HEK293 (cell line): Measurements from ENCODE around the gene ZBTB22.

ENCODE experiments used
- BCL11B ChIP-seq: fragments of 450-650 bp; formaldehyde crosslinking; IDR thresholded peaks from 2 replicates; pipeline ENCODE4 v1.5.1; 2016; ENCODE audit warnings: low read depth, missing biosample characterization, missing genetic modification characterization
- KLF1 ChIP-seq: fragments of 450-650 bp; formaldehyde crosslinking; IDR thresholded peaks from 2 replicates; pipeline ENCODE4 v1.5.1; 2016; ENCODE audit warnings: missing biosample characterization, missing genetic modification characterization
- TRIM28 ChIP-seq: IDR thresholded peaks from 2 replicates; pipeline ENCODE4 v1.6.1; 2011; ENCODE audit warnings: low read length, control low read depth, borderline replicate concordance
- ZFP69B ChIP-seq: fragments of 450-650 bp; formaldehyde crosslinking; IDR thresholded peaks from 2 replicates; pipeline ENCODE4 v1.5.1; 2016; ENCODE audit warnings: missing biosample characterization, missing genetic modification characterization
- ZNF169 ChIP-seq: fragments of 450-650 bp; formaldehyde crosslinking; IDR thresholded peaks from 2 replicates; pipeline ENCODE4 v1.5.1; 2016; ENCODE audit warnings: missing biosample characterization, missing genetic modification characterization
- ZNF174 ChIP-seq: fragments of 450-650 bp; formaldehyde crosslinking; IDR thresholded peaks from 2 replicates; pipeline ENCODE4 v1.5.0; 2017; ENCODE audit warnings: missing biosample characterization, mild to moderate bottlenecking, missing genetic modification characterization
- ZNF239 ChIP-seq: fragments of 450-650 bp; formaldehyde crosslinking; IDR thresholded peaks from 2 replicates; pipeline ENCODE4 v1.5.1; 2016; ENCODE audit warnings: missing biosample characterization, missing genetic modification characterization
- ZNF24 ChIP-seq: fragments of 450-650 bp; formaldehyde crosslinking; IDR thresholded peaks from 2 replicates; pipeline ENCODE4 v1.5.1; 2016; ENCODE audit warnings: missing biosample characterization, missing genetic modification characterization
- ZNF341 ChIP-seq: fragments of 450-650 bp; formaldehyde crosslinking; IDR thresholded peaks from 2 replicates; pipeline ENCODE4; 2016; ENCODE audit warnings: low read depth, missing biosample characterization, missing genetic modification characterization
- ZNF555 ChIP-seq: fragments of 450-650 bp; formaldehyde crosslinking; conservative IDR thresholded peaks from 2 replicates; pipeline ENCODE4 v1.5.1; 2017; ENCODE audit warnings: missing biosample characterization, mild to moderate bottlenecking, missing genetic modification characterization, inconsistent platforms
- ZNF561 ChIP-seq: fragments of 450-650 bp; IDR thresholded peaks from 2 replicates; pipeline ENCODE4 v1.5.1; 2018; ENCODE audit warnings: missing biosample characterization, missing genetic modification characterization, borderline replicate concordance
- ZNF596 ChIP-seq: fragments of 450-650 bp; IDR thresholded peaks from 2 replicates; pipeline ENCODE4 v1.5.0; 2018; ENCODE audit warnings: missing biosample characterization, mild to moderate bottlenecking, missing genetic modification characterization, moderate library complexity
- ZNF660 ChIP-seq: fragments of 450-650 bp; IDR thresholded peaks from 2 replicates; pipeline ENCODE4 v1.5.1; 2018; ENCODE audit warnings: missing biosample characterization, mild to moderate bottlenecking, missing genetic modification characterization
- ZNF830 ChIP-seq: fragments of 450-650 bp; IDR thresholded peaks from 2 replicates; pipeline ENCODE4 v1.5.0; 2018; ENCODE audit warnings: missing biosample characterization, missing genetic modification characterization, low read depth, mild to moderate bottlenecking, moderate library complexity
- TF ChIP-seq, protein P1 (sequence below): IDR thresholded peaks from 2 replicates; pipeline ENCODE4 v1.6.1; 2011; ENCODE audit warnings: mild to moderate bottlenecking, low read depth, low read length, borderline replicate concordance
- TF ChIP-seq, protein P2 (sequence below): fragments of 450-650 bp; formaldehyde crosslinking; IDR thresholded peaks from 2 replicates; pipeline ENCODE4 v1.5.1; 2016; ENCODE audit warnings: missing biosample characterization, missing genetic modification characterization
- TF ChIP-seq, protein P3 (sequence below): fragments of 450-650 bp; formaldehyde crosslinking; optimal IDR thresholded peaks from 2 replicates; pipeline ENCODE3; 2016; ENCODE audit warnings: missing biosample characterization, mild to moderate bottlenecking, missing genetic modification characterization
- TF ChIP-seq, protein P4 (sequence below): fragments of 450-650 bp; formaldehyde crosslinking; IDR thresholded peaks from 2 replicates; pipeline ENCODE4 v1.5.1; 2016; ENCODE audit warnings: missing biosample characterization, missing genetic modification characterization, borderline replicate concordance

ZBTB22 gene

DNA sequence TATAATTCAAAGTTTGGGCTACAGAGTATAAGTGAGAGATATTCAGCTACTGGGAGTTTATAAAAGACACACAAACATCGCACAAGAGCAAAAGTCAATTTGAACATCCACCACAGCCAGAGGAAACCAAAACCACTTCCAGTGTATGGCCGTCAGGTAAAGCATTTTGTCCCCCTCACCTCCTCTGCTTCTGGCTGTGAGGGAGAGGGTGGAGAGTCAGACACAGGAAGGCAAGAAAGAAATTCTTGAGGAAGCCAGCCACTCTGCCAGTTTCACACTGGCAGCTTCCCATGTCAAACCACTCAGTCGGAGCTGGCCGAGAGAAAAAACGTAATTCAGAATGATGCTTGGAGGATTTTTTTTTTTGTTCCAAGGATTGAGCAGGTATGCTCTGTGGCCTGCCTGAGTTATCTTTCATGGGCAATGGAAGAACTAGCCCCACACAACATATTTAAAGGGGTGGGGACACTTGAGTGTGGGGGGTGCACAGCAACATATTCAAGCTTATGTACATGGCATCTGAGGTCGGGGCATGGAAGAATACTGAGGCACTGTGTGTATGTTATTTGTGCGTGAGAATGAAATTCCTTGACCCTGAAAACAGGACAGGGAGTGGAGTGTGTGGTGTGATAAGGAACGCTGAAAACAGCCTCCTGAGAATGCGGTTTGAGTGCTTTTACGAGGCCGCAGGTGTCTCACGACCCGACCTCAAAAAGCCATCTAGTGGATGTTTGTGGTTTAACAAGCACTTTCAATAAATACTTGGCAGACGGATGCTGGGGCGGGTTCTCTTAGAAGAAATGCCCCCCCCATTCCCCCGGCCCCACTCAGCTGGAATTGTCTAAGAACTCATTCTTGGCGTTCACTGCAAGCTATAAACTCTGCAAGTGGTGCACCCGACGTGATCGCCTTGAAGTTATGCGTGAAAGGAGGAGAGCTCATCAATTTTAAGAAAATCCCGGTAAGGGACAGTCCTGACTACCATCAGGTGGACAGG, 27.5 kb upstream of the ZBTB22 start (continued):
- TF ChIP-seq, protein P1, sequence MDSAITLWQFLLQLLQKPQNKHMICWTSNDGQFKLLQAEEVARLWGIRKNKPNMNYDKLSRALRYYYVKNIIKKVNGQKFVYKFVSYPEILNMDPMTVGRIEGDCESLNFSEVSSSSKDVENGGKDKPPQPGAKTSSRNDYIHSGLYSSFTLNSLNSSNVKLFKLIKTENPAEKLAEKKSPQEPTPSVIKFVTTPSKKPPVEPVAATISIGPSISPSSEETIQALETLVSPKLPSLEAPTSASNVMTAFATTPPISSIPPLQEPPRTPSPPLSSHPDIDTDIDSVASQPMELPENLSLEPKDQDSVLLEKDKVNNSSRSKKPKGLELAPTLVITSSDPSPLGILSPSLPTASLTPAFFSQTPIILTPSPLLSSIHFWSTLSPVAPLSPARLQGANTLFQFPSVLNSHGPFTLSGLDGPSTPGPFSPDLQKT: no peak
- TF ChIP-seq KLF1 (tag by site-specific recombination) (peak; percentile 56), ZNF169 (tag by site-specific recombination) (no peak), ZNF174 (tag by site-specific recombination) (no peak), ZNF24 (no peak), ZNF555 (tag by site-specific recombination) (no peak), ZNF660 (no peak; the same call in 1 of the 2 replicates), ZNF341 (tag by site-specific recombination) (peak; percentile 31; the same call in 1 of the 2 replicates), ZNF239 (tag by site-specific recombination) (no peak), TRIM28 (peak; percentile 36; the same call in 1 of the 2 replicates), ZNF596 (tag by site-specific recombination) (0 out of 2 replicates have a peak, but pooled peaks have one; percentile 30), ZNF561 (tag by site-specific recombination) (peak; percentile 69), ZFP69B (tag by site-specific recombination) (peak; percentile 96), ZNF830 (tag by site-specific recombination) (no peak), BCL11B (no peak)
- TF ChIP-seq, protein P2, sequence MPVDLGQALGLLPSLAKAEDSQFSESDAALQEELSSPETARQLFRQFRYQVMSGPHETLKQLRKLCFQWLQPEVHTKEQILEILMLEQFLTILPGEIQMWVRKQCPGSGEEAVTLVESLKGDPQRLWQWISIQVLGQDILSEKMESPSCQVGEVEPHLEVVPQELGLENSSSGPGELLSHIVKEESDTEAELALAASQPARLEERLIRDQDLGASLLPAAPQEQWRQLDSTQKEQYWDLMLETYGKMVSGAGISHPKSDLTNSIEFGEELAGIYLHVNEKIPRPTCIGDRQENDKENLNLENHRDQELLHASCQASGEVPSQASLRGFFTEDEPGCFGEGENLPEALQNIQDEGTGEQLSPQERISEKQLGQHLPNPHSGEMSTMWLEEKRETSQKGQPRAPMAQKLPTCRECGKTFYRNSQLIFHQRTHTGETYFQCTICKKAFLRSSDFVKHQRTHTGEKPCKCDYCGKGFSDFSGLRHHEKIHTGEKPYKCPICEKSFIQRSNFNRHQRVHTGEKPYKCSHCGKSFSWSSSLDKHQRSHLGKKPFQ (tag by site-specific recombination): peak; percentile 76
- TF ChIP-seq, protein P3, sequence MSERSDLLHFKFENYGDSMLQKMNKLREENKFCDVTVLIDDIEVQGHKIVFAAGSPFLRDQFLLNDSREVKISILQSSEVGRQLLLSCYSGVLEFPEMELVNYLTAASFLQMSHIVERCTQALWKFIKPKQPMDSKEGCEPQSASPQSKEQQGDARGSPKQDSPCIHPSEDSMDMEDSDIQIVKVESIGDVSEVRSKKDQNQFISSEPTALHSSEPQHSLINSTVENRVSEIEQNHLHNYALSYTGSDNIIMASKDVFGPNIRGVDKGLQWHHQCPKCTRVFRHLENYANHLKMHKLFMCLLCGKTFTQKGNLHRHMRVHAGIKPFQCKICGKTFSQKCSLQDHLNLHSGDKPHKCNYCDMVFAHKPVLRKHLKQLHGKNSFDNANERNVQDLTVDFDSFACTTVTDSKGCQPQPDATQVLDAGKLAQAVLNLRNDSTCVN (tag by site-specific recombination): peak; percentile 27
- TF ChIP-seq, protein P4, sequence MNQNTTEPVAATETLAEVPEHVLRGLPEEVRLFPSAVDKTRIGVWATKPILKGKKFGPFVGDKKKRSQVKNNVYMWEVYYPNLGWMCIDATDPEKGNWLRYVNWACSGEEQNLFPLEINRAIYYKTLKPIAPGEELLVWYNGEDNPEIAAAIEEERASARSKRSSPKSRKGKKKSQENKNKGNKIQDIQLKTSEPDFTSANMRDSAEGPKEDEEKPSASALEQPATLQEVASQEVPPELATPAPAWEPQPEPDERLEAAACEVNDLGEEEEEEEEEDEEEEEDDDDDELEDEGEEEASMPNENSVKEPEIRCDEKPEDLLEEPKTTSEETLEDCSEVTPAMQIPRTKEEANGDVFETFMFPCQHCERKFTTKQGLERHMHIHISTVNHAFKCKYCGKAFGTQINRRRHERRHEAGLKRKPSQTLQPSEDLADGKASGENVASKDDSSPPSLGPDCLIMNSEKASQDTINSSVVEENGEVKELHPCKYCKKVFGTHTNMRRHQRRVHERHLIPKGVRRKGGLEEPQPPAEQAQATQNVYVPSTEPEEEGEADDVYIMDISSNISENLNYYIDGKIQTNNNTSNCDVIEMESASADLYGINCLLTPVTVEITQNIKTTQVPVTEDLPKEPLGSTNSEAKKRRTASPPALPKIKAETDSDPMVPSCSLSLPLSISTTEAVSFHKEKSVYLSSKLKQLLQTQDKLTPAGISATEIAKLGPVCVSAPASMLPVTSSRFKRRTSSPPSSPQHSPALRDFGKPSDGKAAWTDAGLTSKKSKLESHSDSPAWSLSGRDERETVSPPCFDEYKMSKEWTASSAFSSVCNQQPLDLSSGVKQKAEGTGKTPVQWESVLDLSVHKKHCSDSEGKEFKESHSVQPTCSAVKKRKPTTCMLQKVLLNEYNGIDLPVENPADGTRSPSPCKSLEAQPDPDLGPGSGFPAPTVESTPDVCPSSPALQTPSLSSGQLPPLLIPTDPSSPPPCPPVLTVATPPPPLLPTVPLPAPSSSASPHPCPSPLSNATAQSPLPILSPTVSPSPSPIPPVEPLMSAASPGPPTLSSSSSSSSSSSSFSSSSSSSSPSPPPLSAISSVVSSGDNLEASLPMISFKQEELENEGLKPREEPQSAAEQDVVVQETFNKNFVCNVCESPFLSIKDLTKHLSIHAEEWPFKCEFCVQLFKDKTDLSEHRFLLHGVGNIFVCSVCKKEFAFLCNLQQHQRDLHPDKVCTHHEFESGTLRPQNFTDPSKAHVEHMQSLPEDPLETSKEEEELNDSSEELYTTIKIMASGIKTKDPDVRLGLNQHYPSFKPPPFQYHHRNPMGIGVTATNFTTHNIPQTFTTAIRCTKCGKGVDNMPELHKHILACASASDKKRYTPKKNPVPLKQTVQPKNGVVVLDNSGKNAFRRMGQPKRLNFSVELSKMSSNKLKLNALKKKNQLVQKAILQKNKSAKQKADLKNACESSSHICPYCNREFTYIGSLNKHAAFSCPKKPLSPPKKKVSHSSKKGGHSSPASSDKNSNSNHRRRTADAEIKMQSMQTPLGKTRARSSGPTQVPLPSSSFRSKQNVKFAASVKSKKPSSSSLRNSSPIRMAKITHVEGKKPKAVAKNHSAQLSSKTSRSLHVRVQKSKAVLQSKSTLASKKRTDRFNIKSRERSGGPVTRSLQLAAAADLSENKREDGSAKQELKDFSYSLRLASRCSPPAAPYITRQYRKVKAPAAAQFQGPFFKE (tag by site-specific recombination): no peak
